C4-2B (cell line): ENCODE data around the gene TLR5.

Experiments used
- CTCF ChIP-seq: fragments of 450-650 bp; conservative IDR thresholded peaks from 2 replicates; pipeline ENCODE4 v1.5.1; 2017; ENCODE audit warnings: mild to moderate bottlenecking
- ZFX ChIP-seq: fragments of 450-650 bp; IDR thresholded peaks from 2 replicates; pipeline ENCODE4 v1.6.1; 2017

- no peak for TF ChIP-seq CTCF
- TF ChIP-seq ZFX: no peak
Measured at GRCh38 chr1:223067914-223068313, 75.1 kb downstream of the TLR5 start.
